NB4 (cell line): ENCODE results near the gene BPIFB6.

Experiments
- POLR2A ChIP-seq: IDR thresholded peaks from 2 replicates; pipeline ENCODE4 v1.6.1; 2011; ENCODE audit warnings: mild to moderate bottlenecking; ENCODE audit not compliant: insufficient read length; ENCODE audit errors: extremely low read depth
- TF ChIP-seq, protein P1 (sequence below): IDR thresholded peaks from one replicate; pipeline ENCODE4 v1.5.1; 2012; ENCODE audit warnings: low read depth, low read length
- TF ChIP-seq, protein P2 (sequence below): IDR thresholded peaks from 2 replicates; pipeline ENCODE4 v1.6.1; 2011; ENCODE audit warnings: low read depth, low read length

DNA sequence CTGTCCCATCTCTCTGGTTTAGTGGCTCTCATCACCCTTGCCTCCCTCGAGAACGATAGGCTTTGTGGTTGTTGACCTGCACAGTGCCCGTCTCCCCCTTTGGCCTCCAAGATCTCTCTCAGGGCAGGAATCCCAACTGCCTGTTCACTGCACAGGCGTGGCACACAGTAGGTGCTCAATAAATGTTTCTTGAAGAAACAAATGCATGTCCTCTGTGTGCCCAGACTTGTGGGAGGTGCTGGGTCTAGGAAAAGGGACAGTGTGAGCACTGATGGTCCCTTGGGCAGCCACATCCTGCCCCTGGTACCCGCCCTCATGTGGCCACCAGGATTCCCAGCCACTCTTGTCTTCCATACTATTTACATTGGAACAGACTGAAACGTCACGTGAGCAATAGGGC is 2.6 kb upstream of the BPIFB6 start:
- TF ChIP-seq, protein P1, sequence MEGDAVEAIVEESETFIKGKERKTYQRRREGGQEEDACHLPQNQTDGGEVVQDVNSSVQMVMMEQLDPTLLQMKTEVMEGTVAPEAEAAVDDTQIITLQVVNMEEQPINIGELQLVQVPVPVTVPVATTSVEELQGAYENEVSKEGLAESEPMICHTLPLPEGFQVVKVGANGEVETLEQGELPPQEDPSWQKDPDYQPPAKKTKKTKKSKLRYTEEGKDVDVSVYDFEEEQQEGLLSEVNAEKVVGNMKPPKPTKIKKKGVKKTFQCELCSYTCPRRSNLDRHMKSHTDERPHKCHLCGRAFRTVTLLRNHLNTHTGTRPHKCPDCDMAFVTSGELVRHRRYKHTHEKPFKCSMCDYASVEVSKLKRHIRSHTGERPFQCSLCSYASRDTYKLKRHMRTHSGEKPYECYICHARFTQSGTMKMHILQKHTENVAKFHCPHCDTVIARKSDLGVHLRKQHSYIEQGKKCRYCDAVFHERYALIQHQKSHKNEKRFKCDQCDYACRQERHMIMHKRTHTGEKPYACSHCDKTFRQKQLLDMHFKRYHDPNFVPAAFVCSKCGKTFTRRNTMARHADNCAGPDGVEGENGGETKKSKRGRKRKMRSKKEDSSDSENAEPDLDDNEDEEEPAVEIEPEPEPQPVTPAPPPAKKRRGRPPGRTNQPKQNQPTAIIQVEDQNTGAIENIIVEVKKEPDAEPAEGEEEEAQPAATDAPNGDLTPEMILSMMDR = no peak
- TF ChIP-seq, protein P2, sequence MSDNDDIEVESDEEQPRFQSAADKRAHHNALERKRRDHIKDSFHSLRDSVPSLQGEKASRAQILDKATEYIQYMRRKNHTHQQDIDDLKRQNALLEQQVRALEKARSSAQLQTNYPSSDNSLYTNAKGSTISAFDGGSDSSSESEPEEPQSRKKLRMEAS = no peak
- no peak for TF ChIP-seq POLR2A
